HG03095 (cell line): ENCODE measurements around the gene PANK3.
"Not testable (repeated sequence)": the region's sequence is repeated elsewhere in the genome, so short reads cannot be mapped to it uniquely, and the experiment has no call there.

Experiments
- ATAC-seq: cut with Tn5 transposase; IDR thresholded peaks from one replicate; pipeline ENCODE4 v1.9.1; 2021; ENCODE audit warnings: moderate library complexity; ENCODE audit not compliant: unreplicated experiment

Gene PANK3

GRCh38 chr5:168553377-168554130 is 25.6 kb downstream of the PANK3 start:
- no peak for ATAC-seq

GRCh38 chr5:168552146-168552545 is 27.0 kb downstream of the PANK3 start:
- no peak for ATAC-seq

- no peak for ATAC-seq
These were observed 28.5 kb downstream of the PANK3 start for GRCh38 chr5:168550656-168551055.

GRCh38 chr5:168549554-168549953 is 29.6 kb downstream of the PANK3 start:
- no peak for ATAC-seq

- ATAC-seq = no peak
These were observed 42.0 kb downstream of the PANK3 start for GRCh38 chr5:168537176-168537575.

GRCh38 chr5:168534351-168534750 is 44.8 kb downstream of the PANK3 start:
- not testable (repeated sequence) for ATAC-seq

GRCh38 chr5:168531987-168532864 is 46.9 kb downstream of the PANK3 start:
- no peak for ATAC-seq

- ATAC-seq = no peak
These were observed 48.0 kb downstream of the PANK3 start for GRCh38 chr5:168531191-168531590.

- ATAC-seq = no peak
These were observed 48.5 kb downstream of the PANK3 start for GRCh38 chr5:168530621-168531150.

- ATAC-seq = no peak
These were observed 49.6 kb downstream of the PANK3 start for GRCh38 chr5:168529374-168530234.

- ATAC-seq = no peak
These were observed 50.4 kb downstream of the PANK3 start, which contains the start of gene FBLL1 for GRCh38 chr5:168528521-168529373. TSS of gene FBLL1 (plus strand) at chr5:168529305. CDS start at chr5:168529505, 200 bp downstream.

- no peak for ATAC-seq
These were observed 51.3 kb downstream of the PANK3 start for GRCh38 chr5:168527756-168528295.

GRCh38 chr5:168525856-168526255 is 53.3 kb downstream of the PANK3 start:
- ATAC-seq = no peak

GRCh38 chr5:168513861-168514428 is 65.2 kb downstream of the PANK3 start:
- no peak for ATAC-seq

GRCh38 chr5:168502563-168503237 is 76.5 kb downstream of the PANK3 start:
- no peak for ATAC-seq
